Measurements from ENCODE around the gene GPR132. TPM values are rescaled to one million over a fixed set of nuclear protein-coding genes. Genes with fewer than 3 reads are reported as not detected.

Gene GPR132
- total RNA-seq, 1 experiment from 2014 or later, result 0.10 TPM

DNA sequence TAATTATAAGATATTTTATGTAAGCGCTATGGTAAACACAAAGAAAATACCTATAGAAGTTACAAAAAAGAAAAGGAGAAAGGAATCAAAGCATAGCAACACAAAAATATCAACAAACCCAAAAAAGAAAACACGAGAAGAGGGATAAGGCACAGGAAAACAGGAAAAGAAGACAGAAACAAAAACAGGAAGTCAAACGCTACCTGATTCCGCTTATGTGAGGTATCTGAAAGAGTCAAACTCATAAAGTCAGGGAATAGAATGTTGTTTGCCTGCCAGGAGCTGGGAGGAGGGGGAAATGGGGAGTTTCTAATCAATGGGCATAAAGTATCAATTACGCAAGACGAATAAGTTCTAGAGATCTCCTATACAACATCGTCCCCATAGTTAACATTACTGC is 39.9 kb upstream of the GPR132 start:
- no peak overlapping the region for H3K4me2 ChIP-seq (ENCODE audit: low read length)
- POLR2A ChIA-PET, result interaction anchor here (0.6 kb wide), 1 partner anchor 385 kb away, joined by 3 read pairs; no protein-coding TSS in a partner anchor
- no peak overlapping the region for H3K9ac ChIP-seq (ENCODE audit: low read length)
- no peaks in the 10 kb centered on the region for H3K27me3 ChIP-seq (ENCODE audit: insufficient read depth, low read length)
- no peak for DNase-seq (ENCODE audit: low read depth, low spot score)
- BruUV-seq (replicated peaks), result no TSS peak
- CTCF ChIA-PET, result interaction anchor here (1.2 kb wide), 1 partner anchor 15 kb away, joined by 3 read pairs; no protein-coding TSS in a partner anchor
- no peaks in the 10 kb centered on the region for H3K9me3 ChIP-seq (ENCODE audit: control insufficient read depth in 1 of 2, insufficient read depth in 1 of 2, low read depth in 1 of 2, low read length in 2 of 2)
- H3K4me1 ChIP-seq (ENCODE audit: control insufficient read depth in 1 of 2, insufficient read depth in 2 of 2, low read length in 2 of 2), result no peaks in the 10 kb centered on the region
- no peak overlapping the region for H2AFZ ChIP-seq (ENCODE audit: low read depth, low read length, poor library complexity, severe bottlenecking)
- no peaks in the 10 kb centered on the region for H3K36me3 ChIP-seq (ENCODE audit: control insufficient read depth in 1 of 2, insufficient read depth in 2 of 2, low read length in 2 of 2)
- TF ChIP-seq SIN3A (IDR thresholded peaks at IDR 0.05; ENCODE audit: low read depth) (no peak), SRF (IDR thresholded peaks at IDR 0.05; ENCODE audit: low read depth) (no peak), JUND (IDR thresholded peaks at IDR 0.05) (no peak), MAX (IDR thresholded peaks at IDR 0.05) (no peak), ZFX (IDR thresholded peaks at IDR 0.05) (no peak), ZBTB33 (IDR thresholded peaks at IDR 0.05; ENCODE audit: extremely low read depth, insufficient replicate concordance, low read length) (no peak), CEBPB (IDR thresholded peaks at IDR 0.05; ENCODE audit: low read depth) (no peak), YY1 (IDR thresholded peaks at IDR 0.05; ENCODE audit: extremely low read depth, insufficient replicate concordance, low read depth, low read length) (no peak), POLR2AphosphoS5 (IDR thresholded peaks at IDR 0.05; ENCODE audit: low read depth, low read length) (no peak), RAD21 (IDR thresholded peaks at IDR 0.05; ENCODE audit: low read depth) (no peak), REST (IDR thresholded peaks at IDR 0.05; ENCODE audit: low read depth) (no peak)
- H4K20me1 ChIP-seq (ENCODE audit: insufficient read depth), result no peaks in the 10 kb centered on the region
- H3K9me2 ChIP-seq (ENCODE audit: insufficient read depth), result no peaks in the 10 kb centered on the region
- ATAC-seq, result no peak
- H3K79me2 ChIP-seq (ENCODE audit: insufficient read depth, low read length), result no peaks in the 10 kb centered on the region
- RAD21 ChIA-PET (ENCODE audit: low non-redundant PET in 1 of 2, low total read pairs in 2 of 2, uncharacterized antibody in 2 of 2, unreplicated experiment in 2 of 2), result no interaction called here
- H3K4me3 ChIP-seq (replicated peaks in 1 of 2; ENCODE audit: low read depth in 1 of 2, low read length in 2 of 2), result no peak overlapping the region
- H3K27ac ChIP-seq (ENCODE audit: low read depth, low read length), result no peak overlapping the region
- intact Hi-C loops (cut with micrococcal nuclease), result no loop called here
